Kidney (tissue), 14 donors: ENCODE measurements around the gene TTC7B. TPM values are rescaled to one million over a fixed set of nuclear protein-coding genes. Genes with fewer than 3 reads are reported as not detected.

ENCODE experiments used
- DNase-seq, 5 donors: peaks; one replicate each; pipeline ENCODE4 v3.0.0-alpha.2; 2013 to 2020
- FAIRE-seq: peaks from 2 replicates; lab custom pipeline; 2012; peaks lifted over from hg19 to GRCh38; lab: Jason Lieb, UNC
- H3K27ac ChIP-seq, 2 donors: one replicate each; pipeline ENCODE4 v1.7.0; 2013; ENCODE audit warnings: low read depth in 2 of 2, low read length in 2 of 2, inconsistent platforms in 1 of 2
- H3K27me3 ChIP-seq: one replicate; pipeline ENCODE4 v1.7.1; 2013; ENCODE audit warnings: low read length, inconsistent platforms; ENCODE audit not compliant: control insufficient read depth, insufficient read depth
- H3K36me3 ChIP-seq, 3 donors: one replicate each; pipeline versions ENCODE4 v1.7.0 to v1.7.1; 2013; ENCODE audit warnings: low read length in 3 of 3, control low read depth in 1 of 3, inconsistent platforms in 1 of 3; ENCODE audit not compliant: insufficient read depth in 3 of 3, control insufficient read depth in 2 of 3
- H3K4me1 ChIP-seq, 3 donors: one replicate each; pipeline versions ENCODE4 v1.7.0 to v1.7.1; 2013; ENCODE audit warnings: low read length in 3 of 3, inconsistent platforms in 1 of 3, low read depth in 1 of 3; ENCODE audit not compliant: control insufficient read depth in 2 of 3, insufficient read depth in 2 of 3
- H3K4me3 ChIP-seq, 3 donors: one replicate each; pipeline versions ENCODE4 v1.7.0 to v1.8.1; 2013; ENCODE audit warnings: low read length in 3 of 3, control low read depth in 1 of 3, inconsistent platforms in 1 of 3
- H3K9ac ChIP-seq, 3 donors: one replicate each; pipeline versions ENCODE4 v1.7.0 to v1.7.1; 2013; ENCODE audit warnings: low read length in 3 of 3, control low read depth in 1 of 3, inconsistent platforms in 1 of 3
- H3K9me3 ChIP-seq, 3 donors: one replicate each; pipeline versions ENCODE4 v1.7.0 to v1.7.1; 2013; ENCODE audit warnings: low read length in 3 of 3, control low read depth in 1 of 3, inconsistent platforms in 1 of 3; ENCODE audit not compliant: control insufficient read depth in 2 of 3, insufficient read depth in 1 of 3
- CTCF ChIP-seq: IDR thresholded peaks from 3 replicates; pipeline ENCODE4 v1.5.1; 2012; ENCODE audit warnings: mild to moderate bottlenecking, moderate library complexity, borderline replicate concordance; ENCODE audit not compliant: insufficient read depth; ENCODE audit errors: extremely low read depth
- intact Hi-C: fragments of 100-400 bp; cut with DNase I; formaldehyde crosslinking; loops from one replicate; pipeline ENCODE4 v1.11.1; 2022
- polyA plus RNA-seq: library from polyadenylated mRNA; stranded (reverse); fragments of 350-450 nt; fragmentation: Illumina TruSeq; extraction: RNeasy Lipid Tissue Mini Kit (QIAGEN cat#74804); gene quantifications from one replicate; pipeline ENCODE4 v1.2.3, GENCODE V29; 2014; ENCODE audit warnings: low read depth, low replicate concordance; ENCODE audit not compliant: insufficient read depth
- total RNA-seq: library from RNA; stranded (reverse); fragmentation: NEBNext Ultra II Directional; extraction: Animal tissue kit (Norgen Biotek cat#: 25700); gene quantifications from one replicate; pipeline ENCODE4 v1.2.1, GENCODE V29; 2021
- donor health status: control.
- donor health status: control.
- donor health status: control.
- donor health status: control.
- donor health status: control.
- donor health status: DM: yes; HTN: yes; CAD: no.
- donor health status: Normal renal cell carcinoma (clear cell type).

TTC7B gene
- total and polyA plus RNA-seq, 2 donors from 2014 or later: 23.4 to 48.3 TPM

- intact Hi-C loops: no loop called here
- no peaks in the 10 kb centered on the region for H3K9me3 ChIP-seq
- peaks cover 0 to 4% (median 0%) of the 10 kb centered on the region in 3 donors for H3K36me3 ChIP-seq
- H3K27me3 ChIP-seq: no peaks in the 10 kb centered on the region
- H3K4me1 ChIP-seq: peaks cover 0 to 12% (median 10%) of the 10 kb centered on the region in 3 donors
- no peak for TF ChIP-seq CTCF
- H3K9ac ChIP-seq: no peak overlapping the region
- H3K27ac ChIP-seq: peak overlapping the region in 1 of 2 donors; percentile 51
- no peak for DNase-seq
- no peak for FAIRE-seq
- H3K4me3 ChIP-seq: no peak overlapping the region
Measured at GRCh38 chr14:90780519-90780918, 35.7 kb downstream of the TTC7B start.

- no peak for FAIRE-seq
- no peak overlapping the region for H3K9ac ChIP-seq
- H3K36me3 ChIP-seq: peaks cover 0 to 4% (median 0%) of the 10 kb centered on the region in 3 donors
- H3K27ac ChIP-seq: peak overlapping the region in 1 of 2 donors; percentile 23
- no peaks in the 10 kb centered on the region for H3K9me3 ChIP-seq
- H3K4me1 ChIP-seq: peaks cover 0 to 16% (median 14%) of the 10 kb centered on the region in 3 donors
- DNase-seq: no peak
- TF ChIP-seq CTCF: no peak
- intact Hi-C loops: no loop called here
- no peaks in the 10 kb centered on the region for H3K27me3 ChIP-seq
- no peak overlapping the region for H3K4me3 ChIP-seq
Measured at GRCh38 chr14:90778571-90779255, 37.5 kb downstream of the TTC7B start.

- no peak for TF ChIP-seq CTCF
- no peak overlapping the region for H3K9ac ChIP-seq
- no peaks in the 10 kb centered on the region for H3K9me3 ChIP-seq
- peaks cover 0 to 17% (median 16%) of the 10 kb centered on the region in 3 donors for H3K4me1 ChIP-seq
- intact Hi-C loops: no loop called here
- no peak overlapping the region for H3K27ac ChIP-seq
- no peak overlapping the region for H3K4me3 ChIP-seq
- FAIRE-seq (no peak), DNase-seq (peak in 1 of 5 donors; percentile 71)
- peaks cover 0 to 4% (median 0%) of the 10 kb centered on the region in 3 donors for H3K36me3 ChIP-seq
- H3K27me3 ChIP-seq: no peaks in the 10 kb centered on the region
Measured at GRCh38 chr14:90777830-90778485, 38.3 kb downstream of the TTC7B start.
